Peyer's patch (tissue), 4 donors: Measurements from ENCODE around the gene TRIM41.

ENCODE experiments used
- CTCF ChIP-seq, 6 experiments: fragments of 450-650 bp in 4 of 6; fragments of 200-600 bp in 2 of 6; sonication (generic) in 1 of 6; IDR thresholded peaks; one replicate each; pipeline ENCODE4 v1.5.1; 2017 to 2019; ENCODE audit warnings: antibody characterized with exemption in 6 of 6, mild to moderate bottlenecking in 3 of 6, moderate library complexity in 1 of 6
- POLR2A ChIP-seq, 2 donors: fragments of 450-650 bp; IDR thresholded peaks; one replicate each; pipeline ENCODE4 v1.5.1; 2017; ENCODE audit warnings: antibody characterized with exemption in 2 of 2, mild to moderate bottlenecking in 2 of 2, moderate library complexity in 2 of 2

- TF ChIP-seq POLR2A (IDR thresholded peaks at IDR 0.05): no peak
- TF ChIP-seq CTCF (IDR thresholded peaks at IDR 0.05): no peak
These were observed 24.9 kb upstream of the TRIM41 start for GRCh38 chr5:181198106-181198685.
